Fibroblast of skin of right biceps (primary cell): ENCODE measurements around the gene ADPRHL1.

Experiments used
- DNase-seq: peaks from one replicate; pipeline ENCODE4 v3.0.0-alpha.2; 2013

Gene ADPRHL1

GRCh38 chr13:113452942-113453901 is at the start of gene ADPRHL1:
Gene ADPRHL1 (minus strand): TSS chr13:113453488. CDS start chr13:113453437, 51 bp downstream.
- peak; percentile 15 for DNase-seq

- no peak for DNase-seq
These were observed 49.4 kb upstream of the ADPRHL1 start for GRCh38 chr13:113502686-113503085.

GRCh38 chr13:113500530-113501265 is 47.4 kb upstream of the ADPRHL1 start:
- DNase-seq, result no peak

GRCh38 chr13:113499936-113500335 is 46.6 kb upstream of the ADPRHL1 start:
- DNase-seq, result peak; percentile 53

DNA sequence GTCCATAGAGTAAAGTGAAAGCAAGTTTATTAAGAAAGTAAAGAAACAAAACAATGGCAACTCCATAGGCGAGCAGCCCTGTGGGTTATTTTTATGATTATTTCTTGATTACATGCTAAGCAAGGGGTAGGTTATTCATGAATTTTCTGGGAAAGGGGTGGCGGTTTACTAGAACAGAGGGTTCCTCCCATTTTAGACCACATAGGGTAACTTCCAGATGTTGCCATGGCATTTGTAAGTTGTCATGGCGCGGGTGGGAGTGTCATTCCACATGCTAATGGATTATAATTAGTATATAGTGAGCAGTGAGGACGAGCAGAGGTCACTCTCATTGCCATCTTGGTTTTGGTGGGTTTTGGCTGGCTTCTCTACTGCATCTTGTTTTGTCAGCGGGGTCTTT is 45.6 kb upstream of the ADPRHL1 start:
- no peak for DNase-seq

- DNase-seq, result no peak
These were observed 43.9 kb upstream of the ADPRHL1 start for GRCh38 chr13:113497217-113497616.

- no peak for DNase-seq
These were observed 42.4 kb upstream of the ADPRHL1 start for GRCh38 chr13:113495494-113496210.

GRCh38 chr13:113493315-113493951 is 40.1 kb upstream of the ADPRHL1 start:
- peak; percentile 93 for DNase-seq

DNA sequence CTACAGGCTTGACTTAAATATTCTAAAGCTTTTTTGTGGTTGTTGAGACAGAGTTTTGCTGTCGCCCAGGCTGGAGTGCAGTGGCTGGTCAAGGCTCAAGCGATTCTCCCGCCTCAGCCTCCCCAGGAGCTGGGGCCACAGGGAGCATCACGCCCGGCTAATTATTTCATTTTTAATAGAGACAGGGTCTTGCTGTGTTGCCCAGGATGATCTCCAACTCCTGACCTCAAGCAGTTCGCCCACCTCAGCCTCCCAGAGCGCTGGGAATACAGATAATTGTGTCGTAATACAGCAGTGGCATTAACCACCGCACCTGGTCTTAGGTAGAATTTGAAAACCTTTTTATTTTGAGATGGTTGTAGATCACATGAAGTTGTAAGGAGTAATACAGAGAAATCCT is 38.7 kb upstream of the ADPRHL1 start:
- no peak for DNase-seq

GRCh38 chr13:113491418-113491883 is 38.2 kb upstream of the ADPRHL1 start:
- peak; percentile 20 for DNase-seq

DNA sequence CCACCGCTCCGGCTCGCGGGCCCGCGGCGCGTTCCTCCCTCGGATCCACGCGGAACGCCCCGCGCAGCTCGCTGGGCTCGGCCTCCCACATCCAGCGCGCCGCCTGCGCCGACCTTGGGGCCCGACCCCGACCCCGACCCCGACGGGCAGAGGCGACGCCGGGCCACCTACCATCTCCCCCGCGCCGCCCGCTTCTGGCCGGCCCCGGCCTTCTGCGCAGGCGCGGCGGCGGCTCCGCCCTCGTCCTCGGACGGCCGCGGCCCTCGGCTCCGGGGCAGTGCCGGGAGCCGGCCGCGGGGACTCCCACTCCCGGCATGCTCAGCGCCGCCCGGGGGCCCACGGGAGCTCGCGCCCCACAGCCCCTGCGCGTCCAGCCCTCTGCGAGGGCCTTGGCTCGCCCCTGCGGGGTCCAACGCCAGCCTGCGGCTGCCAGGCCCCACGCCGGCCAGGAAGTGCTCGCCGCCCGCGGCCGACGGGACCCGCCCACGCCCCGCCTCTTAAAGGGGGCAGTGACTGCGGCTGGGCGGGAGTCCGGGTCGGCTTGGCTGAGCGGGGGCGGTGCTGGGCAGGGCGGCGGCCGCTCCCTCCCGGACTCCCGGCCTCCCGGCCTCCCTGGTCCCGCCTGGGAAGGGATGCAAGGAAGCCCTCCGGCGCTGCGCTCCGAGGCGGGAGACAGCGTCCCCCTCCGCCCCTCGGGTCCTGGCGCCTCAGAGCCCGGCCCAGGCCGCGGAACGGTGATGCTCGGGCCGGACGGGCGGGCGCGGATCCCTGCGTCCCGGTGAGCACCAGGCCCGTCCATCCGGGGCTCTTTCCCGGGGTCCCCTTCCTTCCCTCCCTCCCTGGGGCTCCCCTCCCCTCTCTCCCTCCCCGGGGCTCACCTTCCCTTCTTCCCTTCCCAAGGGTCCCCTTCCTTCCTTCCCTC is 37.5 kb upstream of the ADPRHL1 start, which contains the start of gene DCUN1D2:
Gene DCUN1D2, minus strand, starts transcription at position 216 of the 922 bp plus-strand sequence. Its CDS starts 42 bp downstream, at position 174.
- peak; percentile 96 for DNase-seq

GRCh38 chr13:113489549-113490495 is 36.5 kb upstream of the ADPRHL1 start:
- peak; percentile 45 for DNase-seq

DNA sequence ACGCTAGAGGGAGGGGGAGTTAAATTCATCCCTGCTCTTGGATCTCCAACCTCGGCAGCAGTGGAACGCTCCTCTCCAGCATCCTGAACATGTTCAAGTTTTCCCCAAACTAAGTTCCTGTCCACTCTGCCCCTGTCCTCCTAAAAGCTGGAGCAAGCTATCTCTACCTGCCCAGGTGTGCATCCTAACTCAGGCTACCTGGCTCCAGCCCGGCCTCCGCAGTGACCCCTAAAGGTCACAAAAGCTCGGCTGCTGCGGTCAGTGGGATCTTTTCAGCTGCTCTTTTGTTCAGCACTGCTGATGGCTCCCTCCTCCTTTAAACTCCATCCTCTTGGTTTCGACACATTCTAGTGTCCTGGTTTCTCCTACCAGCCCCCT is 35.9 kb upstream of the ADPRHL1 start:
- DNase-seq, result no peak

DNA sequence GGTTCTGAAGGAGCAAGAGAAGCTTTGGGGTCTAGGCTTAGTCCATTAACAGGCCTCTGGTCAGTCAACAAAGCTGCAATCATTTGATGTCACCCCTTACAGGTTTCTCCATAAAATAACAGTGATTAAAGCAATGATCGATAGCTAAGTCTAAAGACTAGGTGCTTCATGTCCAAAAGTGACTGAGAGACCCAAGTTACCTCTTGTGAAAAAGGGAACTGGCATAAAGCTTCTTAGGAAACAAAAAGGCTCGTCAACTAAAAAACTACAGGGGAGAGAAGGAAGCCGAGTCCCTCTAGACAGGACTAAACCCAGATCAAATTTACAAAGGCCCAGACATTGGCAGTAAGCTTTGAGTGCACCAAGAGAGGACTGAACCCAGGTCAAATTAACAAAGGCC is 35.0 kb upstream of the ADPRHL1 start:
- DNase-seq, result no peak

GRCh38 chr13:113486698-113487097 is 33.4 kb upstream of the ADPRHL1 start:
- no peak for DNase-seq

DNA sequence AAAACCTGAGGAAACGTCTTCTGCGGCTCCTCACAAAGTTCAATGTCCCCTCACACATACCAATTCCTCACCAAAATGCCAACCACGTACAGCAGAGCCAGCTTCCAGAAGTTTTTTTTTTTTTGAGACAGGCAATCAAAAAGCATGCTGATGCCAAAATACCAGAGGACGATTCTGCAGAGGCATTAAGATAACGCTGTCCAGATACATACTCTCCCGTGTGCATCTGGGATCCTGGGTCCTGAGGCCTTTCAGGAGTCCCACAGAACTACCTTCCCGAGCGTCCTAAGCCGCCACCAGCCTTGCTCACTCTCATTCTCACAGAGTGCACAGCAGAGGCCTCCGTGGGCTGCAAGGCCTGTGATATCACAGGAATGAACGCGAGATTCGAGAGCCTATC is 32.3 kb upstream of the ADPRHL1 start:
- no peak for DNase-seq

- no peak for DNase-seq
These were observed 30.4 kb upstream of the ADPRHL1 start for GRCh38 chr13:113483504-113484293.

DNA sequence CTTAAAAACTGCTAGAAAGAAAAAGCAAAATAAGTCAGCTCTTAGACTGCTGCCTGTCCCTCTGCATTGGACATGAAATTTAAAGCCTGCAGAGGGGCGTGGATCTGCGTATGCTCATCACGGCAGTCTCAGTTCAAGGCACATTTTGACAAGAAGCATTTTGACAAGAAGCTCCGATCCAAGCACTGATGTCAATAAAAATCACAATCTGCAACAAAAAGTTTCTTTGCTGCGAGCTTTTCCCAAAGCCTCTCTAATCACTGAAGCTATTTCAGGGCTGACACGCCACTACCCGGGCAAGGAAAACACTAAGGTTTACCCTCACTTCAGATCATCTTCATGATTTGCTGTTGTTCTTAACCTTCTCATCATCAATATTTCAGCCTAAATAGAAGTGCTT is 29.8 kb upstream of the ADPRHL1 start:
- no peak for DNase-seq

GRCh38 chr13:113479179-113479578 is 25.9 kb upstream of the ADPRHL1 start:
- DNase-seq, result no peak
